GM18511 (cell line): Measurements from ENCODE around the gene KLHL21.
"Not testable (repeated sequence)": the region's sequence is repeated elsewhere in the genome, so short reads cannot be mapped to it uniquely, and the experiment has no call there.

Experiments
- ATAC-seq: cut with Tn5 transposase; IDR thresholded peaks from one replicate; pipeline ENCODE4 v1.9.1; 2021; ENCODE audit warnings: mild to moderate bottlenecking, moderate library complexity; ENCODE audit not compliant: unreplicated experiment

Gene KLHL21

GRCh38 chr1:6585081-6585722 is 17.5 kb downstream of the KLHL21 start:
- ATAC-seq = no peak

DNA sequence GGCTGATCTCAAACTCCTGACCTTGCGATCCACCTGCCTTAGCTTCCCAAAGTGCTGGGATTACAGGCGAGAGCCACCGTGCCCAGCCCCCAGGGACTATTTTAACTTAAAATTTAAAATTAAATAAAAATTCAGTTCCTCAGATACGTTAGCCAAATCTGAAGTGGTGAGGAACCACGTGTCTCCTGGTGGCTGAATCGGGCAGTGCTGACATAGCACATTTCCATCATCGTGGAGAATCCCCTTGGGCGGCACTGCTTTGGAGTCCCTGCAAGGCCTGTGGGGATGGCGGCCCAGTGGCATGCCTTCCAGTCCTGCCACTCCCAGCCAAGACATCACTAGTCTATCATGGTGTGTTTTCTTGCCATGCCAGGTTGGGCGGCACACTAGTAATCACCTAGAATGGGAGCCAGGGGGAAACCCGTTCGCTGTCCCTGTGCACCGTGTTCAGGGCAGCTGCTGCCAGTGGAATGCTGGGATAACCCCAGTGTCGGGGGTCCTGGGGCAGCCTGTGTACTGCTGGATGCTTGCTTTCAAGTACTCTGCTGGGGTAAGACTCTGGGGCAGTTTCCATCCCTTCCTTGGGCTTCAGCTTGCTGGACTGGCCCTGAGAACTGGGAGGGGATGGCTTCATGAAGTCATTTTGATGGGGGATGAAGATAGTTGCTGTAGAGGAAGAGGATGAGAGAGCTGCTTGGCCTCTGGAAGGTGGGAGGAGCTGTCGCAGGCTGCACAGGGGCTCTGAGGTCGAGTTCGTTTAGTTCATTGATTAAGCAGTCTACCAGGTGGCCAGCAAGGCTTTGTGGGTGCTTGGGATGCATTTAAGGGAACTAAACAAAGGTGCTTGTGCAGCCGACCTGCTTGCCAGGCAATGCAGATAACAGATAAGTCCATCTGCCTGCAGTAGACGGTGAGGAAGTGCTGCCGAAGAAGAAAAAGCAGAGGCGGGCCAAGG is 18.3 kb downstream of the KLHL21 start:
- no peak for ATAC-seq

GRCh38 chr1:6582370-6582769 is 20.3 kb downstream of the KLHL21 start:
- ATAC-seq = no peak

DNA sequence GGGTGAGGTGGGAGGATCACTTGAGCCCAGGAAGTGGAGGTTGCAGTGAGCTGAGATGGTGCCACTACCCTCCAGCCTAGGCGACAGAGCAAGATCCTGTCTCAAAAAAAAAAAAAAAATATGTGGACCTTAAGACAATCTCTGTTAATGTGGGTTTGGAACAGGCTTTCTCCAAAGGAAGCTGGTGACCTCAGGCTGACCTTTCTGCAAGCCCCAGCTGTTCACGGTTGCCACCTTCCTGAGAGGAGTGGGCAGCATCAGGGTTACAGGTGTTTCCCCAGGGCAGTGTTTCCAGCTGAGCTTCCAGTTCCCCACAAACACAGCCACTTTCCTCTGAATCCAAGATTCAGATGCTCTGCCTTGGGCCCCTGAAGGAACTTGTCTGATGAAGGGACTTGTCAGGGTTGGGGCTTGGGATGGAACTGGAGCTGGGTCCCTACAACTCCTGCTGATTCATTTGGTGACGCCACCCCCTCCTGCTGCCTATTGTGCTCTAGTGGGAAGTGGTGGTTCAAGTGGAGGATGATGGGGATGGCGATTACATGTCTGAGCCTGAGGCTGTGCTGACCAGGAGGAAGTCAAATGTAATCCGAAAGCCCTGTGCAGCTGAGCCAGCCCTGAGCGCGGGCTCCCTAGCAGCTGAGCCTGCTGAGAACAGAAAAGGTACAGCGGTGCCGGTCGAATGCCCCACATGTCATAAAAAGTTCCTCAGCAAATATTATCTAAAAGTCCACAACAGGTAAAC is 20.9 kb downstream of the KLHL21 start:
- no peak for ATAC-seq

- no peak for ATAC-seq
Measured at GRCh38 chr1:6580593-6581409, 21.9 kb downstream of the KLHL21 start.

GRCh38 chr1:6580119-6580592 is 22.5 kb downstream of the KLHL21 start:
- peak; percentile 4 for ATAC-seq

DNA sequence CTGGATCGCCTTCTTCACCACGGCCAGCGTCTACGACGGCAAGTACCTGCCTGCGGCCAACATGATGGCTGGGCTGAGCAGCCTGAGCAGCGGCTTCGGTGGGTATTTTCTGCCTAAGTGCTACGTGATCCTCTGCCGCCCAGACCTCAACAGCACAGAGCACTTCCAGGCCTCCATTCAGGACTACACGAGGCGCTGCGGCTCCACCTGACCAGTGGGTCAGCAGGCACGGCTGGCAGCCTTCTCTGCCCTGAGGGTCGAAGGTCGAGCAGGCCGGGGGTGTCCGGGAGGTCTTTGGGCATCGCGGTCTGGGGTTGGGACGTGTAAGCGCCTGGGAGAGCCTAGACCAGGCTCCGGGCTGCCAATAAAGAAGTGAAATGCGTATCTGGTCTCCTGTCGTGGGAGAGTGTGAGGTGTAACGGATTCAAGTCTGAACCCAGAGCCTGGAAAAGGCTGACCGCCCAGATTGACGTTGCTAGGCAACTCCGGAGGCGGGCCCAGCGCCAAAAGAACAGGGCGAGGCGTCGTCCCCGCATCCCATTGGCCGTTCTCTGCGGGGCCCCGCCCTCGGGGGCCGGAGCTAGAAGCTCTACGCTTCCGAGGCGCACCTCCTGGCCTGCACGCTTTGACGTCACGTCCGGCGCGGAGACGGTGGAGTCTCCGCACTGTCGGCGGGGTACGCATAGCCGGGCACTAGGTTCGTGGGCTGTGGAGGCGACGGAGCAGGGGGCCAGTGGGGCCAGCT is 23.1 kb downstream of the KLHL21 start, which contains the start of gene ZBTB48:
ZBTB48 (plus strand) TSS at position 621 of the 745 bp plus-strand sequence. CDS start 616 bp downstream, outside the sequence.
- ATAC-seq = peak; percentile 94

- ATAC-seq = no peak
Measured at GRCh38 chr1:6578624-6579373, 23.9 kb downstream of the KLHL21 start.

GRCh38 chr1:6577831-6578525 is 24.7 kb downstream of the KLHL21 start:
- no peak for ATAC-seq

GRCh38 chr1:6574818-6575217 is 27.9 kb downstream of the KLHL21 start:
- no peak for ATAC-seq

DNA sequence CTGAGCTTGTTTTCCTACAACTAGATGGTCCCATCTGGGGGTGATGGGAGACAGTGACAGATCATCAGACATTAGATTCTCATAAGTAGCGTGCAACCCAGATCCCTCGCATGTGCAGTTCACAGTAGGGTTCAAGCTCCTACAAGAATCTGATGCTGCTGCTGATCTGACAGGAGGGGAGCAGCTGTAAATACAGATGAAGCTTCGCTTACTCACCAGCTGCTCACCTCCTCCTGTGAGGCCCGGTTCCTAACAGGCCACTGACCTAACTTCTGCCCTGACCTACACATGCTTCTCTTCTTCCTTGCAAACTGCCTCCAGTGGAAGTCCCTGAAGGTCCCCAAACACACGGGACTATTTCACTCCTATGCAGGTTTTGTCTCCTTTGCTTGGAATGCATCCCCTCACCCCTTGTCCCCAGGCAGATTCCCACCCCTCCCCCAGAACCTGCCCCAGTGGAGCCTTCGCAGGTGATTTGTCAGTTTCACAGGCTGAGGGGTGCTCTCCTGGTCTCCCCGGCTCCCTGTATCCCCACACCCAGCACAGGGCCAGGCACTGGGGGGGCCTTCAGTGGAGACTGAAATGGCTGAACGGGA is 28.5 kb downstream of the KLHL21 start:
- ATAC-seq = no peak

GRCh38 chr1:6572653-6573383 is 29.9 kb downstream of the KLHL21 start:
- no peak for ATAC-seq

DNA sequence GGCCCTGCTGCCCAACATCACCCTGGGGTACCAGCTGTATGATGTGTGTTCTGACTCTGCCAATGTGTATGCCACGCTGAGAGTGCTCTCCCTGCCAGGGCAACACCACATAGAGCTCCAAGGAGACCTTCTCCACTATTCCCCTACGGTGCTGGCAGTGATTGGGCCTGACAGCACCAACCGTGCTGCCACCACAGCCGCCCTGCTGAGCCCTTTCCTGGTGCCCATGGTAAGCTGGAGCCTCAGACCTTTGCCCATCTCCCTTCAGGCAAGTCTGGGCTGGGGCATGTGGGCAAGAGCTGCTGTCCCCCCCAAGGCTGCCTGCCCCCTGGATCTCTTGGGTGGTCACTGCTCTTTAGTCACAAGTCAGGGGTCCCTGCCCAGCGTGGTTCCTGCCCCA is 31.7 kb downstream of the KLHL21 start:
- ATAC-seq = no peak

DNA sequence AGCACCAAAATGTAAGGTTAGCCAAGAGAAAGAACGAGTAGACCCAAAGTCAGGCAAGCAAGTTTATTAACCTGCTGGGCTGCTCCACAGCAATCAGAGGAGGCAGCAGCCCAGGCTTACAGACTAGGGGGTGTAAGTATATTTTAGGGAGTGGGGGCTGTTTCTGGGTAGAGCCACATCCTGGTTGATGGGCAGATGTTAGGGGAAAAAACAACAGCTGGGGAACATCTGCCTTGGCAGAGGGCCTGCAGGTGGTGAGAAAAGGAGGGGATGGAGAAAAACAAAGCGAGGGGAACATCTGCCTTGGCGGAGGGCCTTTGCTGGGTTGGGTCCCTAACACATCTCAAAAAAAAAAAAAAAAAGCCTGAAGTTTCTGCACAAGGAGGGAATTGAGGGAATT is 32.6 kb downstream of the KLHL21 start:
- no peak for ATAC-seq

DNA sequence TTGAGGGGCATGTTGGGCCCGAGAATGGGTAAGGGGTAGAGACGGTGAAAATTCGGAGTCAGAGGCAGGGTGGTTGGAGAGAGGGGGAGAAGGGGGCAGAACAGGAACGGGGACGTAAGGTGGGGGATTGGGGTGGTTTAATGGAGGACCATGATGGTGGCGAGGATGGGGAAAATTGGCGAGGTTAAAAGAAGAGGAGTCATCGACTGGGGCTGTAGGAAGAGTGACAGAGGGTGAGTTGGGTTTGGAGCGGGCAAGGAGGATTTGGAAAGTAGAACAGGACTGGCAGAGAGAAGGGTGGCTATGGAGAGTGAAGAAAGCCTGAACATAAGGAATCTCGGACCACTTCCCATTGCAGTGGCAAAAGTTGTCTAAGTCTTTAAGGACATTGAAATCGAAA is 33.6 kb downstream of the KLHL21 start:
- no peak for ATAC-seq

DNA sequence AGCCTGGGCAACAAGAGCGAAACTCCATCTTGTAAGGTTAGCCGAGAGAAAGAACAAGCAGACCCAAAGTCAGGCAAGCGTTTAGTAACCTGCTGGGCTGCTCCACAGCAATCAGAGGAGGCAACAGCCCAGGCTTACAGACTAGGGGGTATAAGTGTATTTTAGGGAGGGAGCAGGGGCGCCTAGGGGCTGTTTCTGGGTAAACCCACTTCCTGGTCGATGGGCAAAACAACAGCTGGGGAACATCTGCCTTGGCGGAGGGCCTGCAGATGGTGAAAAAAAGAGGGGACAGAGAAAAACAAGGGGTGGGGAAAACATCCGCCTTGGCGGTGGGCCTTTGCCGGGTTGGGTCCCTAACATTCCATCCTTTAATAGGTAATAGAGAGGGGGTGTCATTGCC is 42.4 kb downstream of the KLHL21 start:
- no peak for ATAC-seq

DNA sequence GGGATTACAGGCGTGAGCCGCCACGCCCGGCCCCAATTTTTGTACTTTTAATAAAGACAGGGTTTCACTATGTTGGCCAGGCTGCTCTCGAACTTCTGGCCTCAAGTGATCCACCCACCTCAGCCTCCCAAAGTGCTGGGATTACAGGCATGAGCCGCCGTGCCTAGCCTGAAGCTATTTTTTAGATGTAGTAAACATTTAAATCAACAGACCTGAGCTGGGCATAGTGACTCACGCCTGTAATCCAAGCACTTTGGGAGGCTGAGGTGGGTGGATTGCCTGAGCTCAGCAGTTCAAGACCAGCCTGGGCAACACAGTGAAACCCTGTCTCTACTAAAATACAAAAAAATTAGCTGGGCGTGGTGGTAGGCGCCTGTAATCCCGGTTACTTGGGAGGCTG is 43.5 kb downstream of the KLHL21 start:
- ATAC-seq = not testable (repeated sequence)
